ELF-1 (cell line): ENCODE data around the gene BPIFB4.
"Not testable (repeated sequence)": the region's sequence is repeated elsewhere in the genome, so short reads cannot be mapped to it uniquely, and the experiment has no call there.

Experiments used
- DNase-seq: peaks from one replicate; pipeline ENCODE4 v3.0.0-alpha.2; 2016; ENCODE audit warnings: low read depth, low spot score

Gene BPIFB4

GRCh38 chr20:33086052-33086722, 6.7 kb downstream of the BPIFB4 start:
- DNase-seq: no peak

GRCh38 chr20:33091147-33091546, 11.7 kb downstream of the BPIFB4 start:
- no peak for DNase-seq

GRCh38 chr20:33091693-33092092, 12.2 kb downstream of the BPIFB4 start:
- no peak for DNase-seq

GRCh38 chr20:33092361-33092760, 12.9 kb downstream of the BPIFB4 start:
- no peak for DNase-seq

- DNase-seq: no peak
Measured at GRCh38 chr20:33093074-33093473, 13.6 kb downstream of the BPIFB4 start.

- DNase-seq: no peak
Measured at GRCh38 chr20:33093582-33093981, 14.1 kb downstream of the BPIFB4 start.

- no peak for DNase-seq
Measured at GRCh38 chr20:33095249-33095648, 15.8 kb downstream of the BPIFB4 start.

- DNase-seq: peak; percentile 79
Measured at GRCh38 chr20:33095902-33096584, 16.6 kb downstream of the BPIFB4 start.

- DNase-seq: no peak
Measured at GRCh38 chr20:33097001-33097400, 17.6 kb downstream of the BPIFB4 start.

GRCh38 chr20:33099843-33100538, 20.5 kb downstream of the BPIFB4 start:
- DNase-seq: no peak

- no peak for DNase-seq
Measured at GRCh38 chr20:33103556-33103955, 24.1 kb downstream of the BPIFB4 start.

GRCh38 chr20:33104336-33104735, 24.9 kb downstream of the BPIFB4 start:
- no peak for DNase-seq

GRCh38 chr20:33105316-33105924, 26.0 kb downstream of the BPIFB4 start:
- DNase-seq: no peak

- not testable (repeated sequence) for DNase-seq
Measured at GRCh38 chr20:33106058-33106620, 26.7 kb downstream of the BPIFB4 start.

GRCh38 chr20:33108661-33109060, 29.2 kb downstream of the BPIFB4 start:
- no peak for DNase-seq

GRCh38 chr20:33110147-33110825, 30.8 kb downstream of the BPIFB4 start:
- DNase-seq: no peak

- no peak for DNase-seq
Measured at GRCh38 chr20:33111306-33111705, 31.9 kb downstream of the BPIFB4 start.

GRCh38 chr20:33112547-33113386, 33.3 kb downstream of the BPIFB4 start:
- DNase-seq: no peak

- DNase-seq: no peak
Measured at GRCh38 chr20:33113387-33113908, 34.0 kb downstream of the BPIFB4 start.

- not testable (repeated sequence) for DNase-seq
Measured at GRCh38 chr20:33115501-33115900, 36.1 kb downstream of the BPIFB4 start.
